NCI-H2081 treated with DMSO at 0.1 percent for 48 hours (cell line): ENCODE measurements around the gene EIF3M.
"Not testable (repeated sequence)": the region's sequence is repeated elsewhere in the genome, so short reads cannot be mapped to it uniquely, and the experiment has no call there.

Experiments used
- DNase-seq: peaks from one replicate; lab custom pipeline; 2025; lab: John Stamatoyannopoulos, UW

EIF3M gene

GRCh38 chr11:32596114-32596513 is 12.5 kb downstream of the EIF3M start:
- not testable (repeated sequence) for DNase-seq

GRCh38 chr11:32597921-32598320 is 14.3 kb downstream of the EIF3M start:
- no peak for DNase-seq

- DNase-seq: no peak
Observed at GRCh38 chr11:32602657-32603415, 19.2 kb downstream of the EIF3M start.

- DNase-seq: no peak
Observed at GRCh38 chr11:32606220-32606619, 22.6 kb downstream of the EIF3M start.

GRCh38 chr11:32608826-32609225 is 25.2 kb downstream of the EIF3M start:
- not testable (repeated sequence) for DNase-seq

GRCh38 chr11:32610797-32611352 is 27.2 kb downstream of the EIF3M start:
- DNase-seq: no peak

- no peak for DNase-seq
Observed at GRCh38 chr11:32613500-32614151, 30.0 kb downstream of the EIF3M start.

GRCh38 chr11:32615422-32615821 is 31.8 kb downstream of the EIF3M start:
- DNase-seq: no peak

GRCh38 chr11:32616903-32617302 is 33.3 kb downstream of the EIF3M start:
- DNase-seq: no peak

GRCh38 chr11:32630844-32631243 is 47.2 kb downstream of the EIF3M start:
- DNase-seq: no peak

- DNase-seq: no peak
Observed at GRCh38 chr11:32635819-32636218, 52.2 kb downstream of the EIF3M start.

GRCh38 chr11:32641361-32641760 is 57.7 kb downstream of the EIF3M start:
- DNase-seq: no peak

GRCh38 chr11:32643526-32643925 is 59.9 kb downstream of the EIF3M start:
- DNase-seq: no peak
